Gastrocnemius medialis (tissue), 4 donors: Measurements from ENCODE around the gene OR6J1.

ENCODE experiments used
- CTCF ChIP-seq, 5 experiments: fragments of 450-650 bp in 3 of 5; fragments of 200-600 bp in 2 of 5; sonication (generic) in 2 of 5; IDR thresholded peaks in 4 of 5; conservative IDR thresholded peaks in 1 of 5; 1 replicate in 4 of 5; 2 replicates in 1 of 5; pipeline ENCODE4 v1.5.1; 2016 to 2019; ENCODE audit warnings: antibody characterized with exemption in 5 of 5, mild to moderate bottlenecking in 3 of 5, moderate library complexity in 3 of 5
- POLR2A ChIP-seq, 2 donors: fragments of 450-650 bp; IDR thresholded peaks; one replicate each; pipeline ENCODE4 v1.6.1; 2017; ENCODE audit warnings: antibody characterized with exemption in 2 of 2, mild to moderate bottlenecking in 2 of 2, moderate library complexity in 2 of 2

GRCh38 chr14:22597771-22598098, 46.4 kb downstream of the OR6J1 start:
- TF ChIP-seq CTCF (IDR thresholded peaks at IDR 0.05 in 4 of 5, conservative IDR thresholded peaks at IDR 0.05 in 1 of 5) (no peak), POLR2A (IDR thresholded peaks at IDR 0.05) (no peak)
